A549 (cell line): Measurements from ENCODE around the gene ARHGEF4. TPM values are rescaled to one million over a fixed set of nuclear protein-coding genes. Genes with fewer than 3 reads are reported as not detected.

Experiments used
- ATAC-seq, 2 experiments: fragments of 200-7000 bp in 1 of 2; fragments of >200 bp in 1 of 2; cut with Nextera tagmentation in 1 of 2; cut with Tn5 transposase in 1 of 2; 3 replicates each; pipeline versions ENCODE4 v1.8.0 to v1.9.1; 2018 to 2020; ENCODE audit warnings: mild to moderate bottlenecking in 1 of 2, moderate library complexity in 1 of 2
- CTCF ChIA-PET: fragments of 300-600 bp; sonication (Branson Sonifier 250); formaldehyde crosslinking; extraction: SDS; loops from one replicate; lab custom pipeline; 2021; ENCODE audit warnings: antibody characterized with exemption, inconsistent platforms; lab: Yijun Ruan, JAX
- POLR2A ChIA-PET: fragments of 350-600 bp; formaldehyde crosslinking; extraction: SDS; loops from one replicate; lab custom pipeline; 2021; ENCODE audit warnings: antibody characterized with exemption, inconsistent platforms; lab: Yijun Ruan, JAX
- DNase-seq, 2 experiments: peaks; one replicate each; pipeline versions ENCODE4 v3.0.0 to v3.0.0-alpha.2; 2011 to 2016; ENCODE audit warnings: low read depth in 1 of 2, low spot score in 1 of 2
- FAIRE-seq: peaks from 2 replicates; lab custom pipeline; 2011; peaks lifted over from hg19 to GRCh38; lab: Jason Lieb, UNC
- H3K27ac ChIP-seq, 2 experiments: fragments of >200 bp; sonication (Bioruptor Twin); formaldehyde crosslinking; 3 replicates each; pipeline ENCODE4 v1.5.1; 2016 to 2017
- H3K4me1 ChIP-seq: fragments of >200 bp; sonication (Bioruptor Twin); formaldehyde crosslinking; 3 replicates; pipeline ENCODE4 v1.6.1; 2016
- H3K4me2 ChIP-seq: fragments of >200 bp; sonication (Bioruptor Twin); formaldehyde crosslinking; 3 replicates; pipeline ENCODE4 v1.6.1; 2016
- H3K4me3 ChIP-seq: fragments of >200 bp; sonication (Bioruptor Twin); formaldehyde crosslinking; 3 replicates; pipeline ENCODE4 v1.5.1; 2016
- H3K9me3 ChIP-seq: fragments of >200 bp; sonication (Bioruptor Twin); formaldehyde crosslinking; 3 replicates; pipeline ENCODE4 v1.6.1; 2016
- CBX2 ChIP-seq: fragments of 200-600 bp; sonication (generic); IDR thresholded peaks from 2 replicates; pipeline ENCODE4 v1.6.1; 2016; ENCODE audit warnings: low read depth, mild to moderate bottlenecking, borderline replicate concordance
- CBX8 ChIP-seq: fragments of 200-600 bp; sonication (generic); IDR thresholded peaks from 2 replicates; pipeline ENCODE4 v1.6.1; 2016
- CHD2 ChIP-seq: fragments of 150-350 bp; IDR thresholded peaks from 2 replicates; pipeline ENCODE4 v1.6.1; 2014; ENCODE audit warnings: low read length; ENCODE audit not compliant: partially characterized antibody
- CHD4 ChIP-seq: fragments of 200-600 bp; sonication (generic); IDR thresholded peaks from 2 replicates; pipeline ENCODE4 v1.6.1; 2016; ENCODE audit warnings: antibody characterized with exemption, mild to moderate bottlenecking, borderline replicate concordance
- EHF ChIP-seq: fragments of 250-450 bp; sonication (Bioruptor Pico); IDR thresholded peaks from 2 replicates; pipeline ENCODE4 v1.5.0; 2020; ENCODE audit warnings: mild to moderate bottlenecking
- EHMT2 ChIP-seq: fragments of 200-600 bp; sonication (generic); IDR thresholded peaks from 2 replicates; pipeline ENCODE4 v1.6.1; 2016; ENCODE audit warnings: antibody characterized with exemption, low read depth, mild to moderate bottlenecking, moderate library complexity
- HDAC2 ChIP-seq: fragments of 200-600 bp; sonication (generic); IDR thresholded peaks from 2 replicates; pipeline ENCODE4 v1.6.1; 2016
- HEYL ChIP-seq: fragments of 250-450 bp; sonication (Bioruptor Pico); IDR thresholded peaks from 2 replicates; pipeline ENCODE4 v1.8.0; 2021; ENCODE audit warnings: mild to moderate bottlenecking, moderate library complexity
- HOXA7 ChIP-seq: fragments of 250-450 bp; sonication (Bioruptor Pico); IDR thresholded peaks from 2 replicates; pipeline ENCODE4 v1.5.0; 2020; ENCODE audit warnings: mild to moderate bottlenecking, moderate library complexity
- HOXB5 ChIP-seq: fragments of 250-450 bp; sonication (Bioruptor Pico); IDR thresholded peaks from 2 replicates; pipeline ENCODE4 v1.5.0; 2020; ENCODE audit warnings: mild to moderate bottlenecking, moderate library complexity
- JUNB ChIP-seq: fragments of >200 bp; sonication (Bioruptor Twin); formaldehyde crosslinking; IDR thresholded peaks from 2 replicates; pipeline ENCODE4 v1.6.1; 2016
- KDM5A ChIP-seq: fragments of 200-600 bp; sonication (generic); IDR thresholded peaks from 2 replicates; pipeline ENCODE4 v1.6.1; 2016; ENCODE audit warnings: antibody characterized with exemption, mild to moderate bottlenecking
- MAFK ChIP-seq: fragments of 450-650 bp; IDR thresholded peaks from 2 replicates; pipeline ENCODE4 v1.6.1; 2014; ENCODE audit not compliant: partially characterized antibody
- MAZ ChIP-seq: fragments of 150-350 bp; IDR thresholded peaks from 2 replicates; pipeline ENCODE4 v1.6.1; 2014; ENCODE audit warnings: antibody characterized with exemption, low read depth, low read length, borderline replicate concordance
- MYC ChIP-seq: IDR thresholded peaks from 2 replicates; pipeline ENCODE4 v1.6.1; 2012; ENCODE audit warnings: mild to moderate bottlenecking, inconsistent platforms, low read length, improper control_type of control experiment, borderline replicate concordance
- NFE2L2 ChIP-seq: fragments of 150-350 bp; conservative IDR thresholded peaks from 2 replicates; pipeline ENCODE4 v1.6.1; 2014; ENCODE audit warnings: low read length
- NPAS2 ChIP-seq: fragments of 250-450 bp; sonication (Bioruptor Pico); IDR thresholded peaks from 2 replicates; pipeline ENCODE4 v1.8.0; 2022; ENCODE audit warnings: mild to moderate bottlenecking, moderate library complexity, borderline replicate concordance
- NR3C1 ChIP-seq: fragments of >200 bp; sonication (Bioruptor Twin); formaldehyde crosslinking; IDR thresholded peaks from 3 replicates; pipeline ENCODE4 v1.6.1; 2017
- PBX3 ChIP-seq: IDR thresholded peaks from 2 replicates; pipeline ENCODE4 v1.6.1; 2012
- PHF8 ChIP-seq: fragments of 200-600 bp; sonication (generic); IDR thresholded peaks from 2 replicates; pipeline ENCODE4 v1.6.1; 2016; ENCODE audit warnings: low read depth, mild to moderate bottlenecking, antibody characterized with exemption, moderate library complexity, borderline replicate concordance
- POLR2A ChIP-seq: IDR thresholded peaks from 2 replicates; pipeline ENCODE4 v1.6.1; 2012; ENCODE audit warnings: mild to moderate bottlenecking, low read length
- POLR2AphosphoS2 ChIP-seq: conservative IDR thresholded peaks from 2 replicates; pipeline ENCODE4 v1.6.1; 2012; ENCODE audit warnings: low read length, improper control_type of control experiment, inconsistent platforms
- RNF2 ChIP-seq: fragments of 200-600 bp; sonication (generic); IDR thresholded peaks from 2 replicates; pipeline ENCODE4 v1.6.1; 2016; ENCODE audit warnings: low read depth, mild to moderate bottlenecking, antibody characterized with exemption, moderate library complexity, borderline replicate concordance
- SREBF2 ChIP-seq: fragments of 450-650 bp; IDR thresholded peaks from 2 replicates; pipeline ENCODE4 v1.6.1; 2014; ENCODE audit warnings: mild to moderate bottlenecking, moderate library complexity
- TP53 ChIP-seq: fragments of 250-450 bp; sonication (Bioruptor Pico); IDR thresholded peaks from 2 replicates; pipeline ENCODE4 v1.5.0; 2021; ENCODE audit warnings: mild to moderate bottlenecking, moderate library complexity
- USF2 ChIP-seq: fragments of 450-650 bp; IDR thresholded peaks from 2 replicates; pipeline ENCODE4 v1.6.1; 2014; ENCODE audit warnings: antibody characterized with exemption
- ZFP36 ChIP-seq: fragments of 450-650 bp; IDR thresholded peaks from 2 replicates; pipeline ENCODE4 v1.6.1; 2014; ENCODE audit warnings: borderline replicate concordance; ENCODE audit not compliant: partially characterized antibody
- WGBS: methylation state at CpG from one replicate; pipeline ENCODE4 v1.1.6; 2017; ENCODE audit errors: missing lambda C conversion rate; 5-methylcytosine and 5-hydroxymethylcytosine counted together
- polyA plus RNA-seq, 4 experiments: library from polyadenylated mRNA; depleted of rRNA in 3 of 4; stranded (reverse); fragments of >200 nt; fragmentation: RNase III in 1 of 4; extraction: RNeasy Plus Mini Kit Qiagen cat#74134 plus additional on column Dnase treatment in 1 of 4; gene quantifications; 2 replicates in 3 of 4; 3 replicates in 1 of 4; pipeline ENCODE4 v1.2.3, GENCODE V29; 2011 to 2017
- TF ChIP-seq, protein P1 (sequence below): fragments of 250-450 bp; sonication (Bioruptor Pico); IDR thresholded peaks from 2 replicates; pipeline ENCODE4 v1.5.0; 2020; ENCODE audit warnings: low read depth, mild to moderate bottlenecking, moderate library complexity
- TF ChIP-seq, protein P2 (sequence below): IDR thresholded peaks from 2 replicates; pipeline ENCODE4 v1.6.1; 2012
- TF ChIP-seq, protein P3 (sequence below): fragments of >200 bp; sonication (Bioruptor Twin); formaldehyde crosslinking; IDR thresholded peaks from 2 replicates; pipeline ENCODE4 v1.6.1; 2016
- TF ChIP-seq, protein P4 (sequence below): fragments of 200-600 bp; sonication (generic); IDR thresholded peaks from 2 replicates; pipeline ENCODE4 v1.6.1; 2016; ENCODE audit warnings: antibody characterized with exemption, mild to moderate bottlenecking, moderate library complexity

The ARHGEF4 gene
- polyA plus RNA-seq, 2 of the 4 experiments (the other 2 are of a cell fraction): 1.00 to 2.1 TPM

DNA sequence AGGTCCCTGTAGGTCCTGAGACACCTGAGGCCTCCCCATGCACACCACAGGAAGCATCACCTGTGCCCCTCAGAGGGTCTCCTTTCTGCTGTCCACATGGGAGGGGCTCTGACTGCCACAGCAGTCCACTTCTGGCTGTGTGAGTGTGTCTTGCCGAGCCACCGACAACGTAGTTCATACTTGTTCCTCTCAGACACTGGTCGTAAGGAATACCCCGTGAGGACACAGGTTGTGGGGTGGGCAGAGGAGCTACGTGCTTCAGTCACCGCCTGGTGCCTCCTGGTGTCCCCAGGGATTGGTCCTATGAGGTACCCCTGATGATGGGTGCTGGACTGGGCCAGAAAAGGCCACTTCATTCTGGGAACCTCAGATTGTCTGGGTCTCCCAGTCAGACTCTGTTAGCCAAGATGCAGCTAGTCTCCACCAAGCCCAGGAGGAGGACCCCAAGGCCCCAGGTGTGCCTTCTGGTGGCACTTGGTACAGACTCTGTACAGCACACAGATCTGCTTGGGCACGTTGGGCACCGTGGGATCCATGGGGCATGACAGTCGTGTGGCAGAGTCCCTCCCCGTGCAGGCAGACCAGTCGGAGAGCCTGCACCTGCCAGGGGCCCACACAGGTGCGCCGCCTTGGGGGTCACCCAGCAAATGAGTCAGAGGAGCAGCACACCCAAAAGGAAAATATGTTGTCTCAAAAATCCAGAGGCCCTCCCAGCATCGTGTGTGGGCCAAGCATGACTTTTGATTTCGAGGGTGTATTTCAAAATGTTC is 2.5 kb downstream of the ARHGEF4 start:
- DNase-seq (no peak), FAIRE-seq (no peak), ATAC-seq (no peak)
- CTCF ChIA-PET: no interaction called here
- WGBS: 62% methylated on average over 11 of the region's 16 CpGs
- Histone ChIP-seq H3K4me2 (no peak overlapping the region), H3K9me3 (no peaks in the 10 kb centered on the region), H3K4me3 (no peak overlapping the region), H3K27ac (no peak overlapping the region), H3K4me1 (peaks cover 5% of the 10 kb centered on the region; the same call in 1 of the 3 replicates)
- POLR2A ChIA-PET: no interaction called here
- TF ChIP-seq NR3C1 (no peak), EHF (CRISPR knock-in tag) (no peak), POLR2A (no peak), RNF2 (no peak), MAFK (no peak), CHD2 (no peak), EHMT2 (no peak), MAZ (no peak), JUNB (no peak), NFE2L2 (no peak), NPAS2 (no peak), POLR2AphosphoS2 (no peak), HDAC2 (no peak), USF2 (no peak), MYC (no peak), HOXA7 (CRISPR knock-in tag) (no peak), PBX3 (no peak)
- TF ChIP-seq, protein P1, sequence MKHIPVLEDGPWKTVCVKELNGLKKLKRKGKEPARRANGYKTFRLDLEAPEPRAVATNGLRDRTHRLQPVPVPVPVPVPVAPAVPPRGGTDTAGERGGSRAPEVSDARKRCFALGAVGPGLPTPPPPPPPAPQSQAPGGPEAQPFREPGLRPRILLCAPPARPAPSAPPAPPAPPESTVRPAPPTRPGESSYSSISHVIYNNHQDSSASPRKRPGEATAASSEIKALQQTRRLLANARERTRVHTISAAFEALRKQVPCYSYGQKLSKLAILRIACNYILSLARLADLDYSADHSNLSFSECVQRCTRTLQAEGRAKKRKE: no peak
- TF ChIP-seq, protein P2, sequence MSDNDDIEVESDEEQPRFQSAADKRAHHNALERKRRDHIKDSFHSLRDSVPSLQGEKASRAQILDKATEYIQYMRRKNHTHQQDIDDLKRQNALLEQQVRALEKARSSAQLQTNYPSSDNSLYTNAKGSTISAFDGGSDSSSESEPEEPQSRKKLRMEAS: no peak

GRCh38 chr2:130840506-130840905 is 3.8 kb downstream of the ARHGEF4 start:
- DNase-seq: no peak
- no peak for TF ChIP-seq HDAC2
- no peak for TF ChIP-seq CHD4
- no peak for TF ChIP-seq CBX8
- no peak for TF ChIP-seq HOXA7 (CRISPR knock-in tag)
- no peak for TF ChIP-seq EHMT2
- TF ChIP-seq HOXB5 (CRISPR knock-in tag): no peak
- no peak for TF ChIP-seq JUNB
- TF ChIP-seq, protein P3, sequence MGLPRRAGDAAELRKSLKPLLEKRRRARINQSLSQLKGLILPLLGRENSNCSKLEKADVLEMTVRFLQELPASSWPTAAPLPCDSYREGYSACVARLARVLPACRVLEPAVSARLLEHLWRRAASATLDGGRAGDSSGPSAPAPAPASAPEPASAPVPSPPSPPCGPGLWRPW: no peak
- no peak for TF ChIP-seq PHF8
- TF ChIP-seq, protein P1: no peak
- TF ChIP-seq CBX2: no peak
- no peak for TF ChIP-seq KDM5A
- TF ChIP-seq TP53 (CRISPR knock-in tag): no peak
- no peak for TF ChIP-seq HEYL
- TF ChIP-seq, protein P4, sequence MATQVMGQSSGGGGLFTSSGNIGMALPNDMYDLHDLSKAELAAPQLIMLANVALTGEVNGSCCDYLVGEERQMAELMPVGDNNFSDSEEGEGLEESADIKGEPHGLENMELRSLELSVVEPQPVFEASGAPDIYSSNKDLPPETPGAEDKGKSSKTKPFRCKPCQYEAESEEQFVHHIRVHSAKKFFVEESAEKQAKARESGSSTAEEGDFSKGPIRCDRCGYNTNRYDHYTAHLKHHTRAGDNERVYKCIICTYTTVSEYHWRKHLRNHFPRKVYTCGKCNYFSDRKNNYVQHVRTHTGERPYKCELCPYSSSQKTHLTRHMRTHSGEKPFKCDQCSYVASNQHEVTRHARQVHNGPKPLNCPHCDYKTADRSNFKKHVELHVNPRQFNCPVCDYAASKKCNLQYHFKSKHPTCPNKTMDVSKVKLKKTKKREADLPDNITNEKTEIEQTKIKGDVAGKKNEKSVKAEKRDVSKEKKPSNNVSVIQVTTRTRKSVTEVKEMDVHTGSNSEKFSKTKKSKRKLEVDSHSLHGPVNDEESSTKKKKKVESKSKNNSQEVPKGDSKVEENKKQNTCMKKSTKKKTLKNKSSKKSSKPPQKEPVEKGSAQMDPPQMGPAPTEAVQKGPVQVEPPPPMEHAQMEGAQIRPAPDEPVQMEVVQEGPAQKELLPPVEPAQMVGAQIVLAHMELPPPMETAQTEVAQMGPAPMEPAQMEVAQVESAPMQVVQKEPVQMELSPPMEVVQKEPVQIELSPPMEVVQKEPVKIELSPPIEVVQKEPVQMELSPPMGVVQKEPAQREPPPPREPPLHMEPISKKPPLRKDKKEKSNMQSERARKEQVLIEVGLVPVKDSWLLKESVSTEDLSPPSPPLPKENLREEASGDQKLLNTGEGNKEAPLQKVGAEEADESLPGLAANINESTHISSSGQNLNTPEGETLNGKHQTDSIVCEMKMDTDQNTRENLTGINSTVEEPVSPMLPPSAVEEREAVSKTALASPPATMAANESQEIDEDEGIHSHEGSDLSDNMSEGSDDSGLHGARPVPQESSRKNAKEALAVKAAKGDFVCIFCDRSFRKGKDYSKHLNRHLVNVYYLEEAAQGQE: no peak
- no peak for TF ChIP-seq RNF2
- no peak for TF ChIP-seq ZFP36
- no peak for TF ChIP-seq SREBF2
- no peak overlapping the region for H3K4me2 ChIP-seq
- no peak overlapping the region for H3K4me3 ChIP-seq
- ChIA-PET POLR2A (interaction anchor here (0.6 kb wide), 1 partner anchor 24 kb away, joined by 4 read pairs; no protein-coding TSS in a partner anchor), CTCF (interaction anchor here (0.7 kb wide), 1 partner anchor 43 kb away, joined by 3 read pairs; no protein-coding TSS in a partner anchor)
- 67% methylated on average over 5 of the region's 8 CpGs for WGBS
- no peak for ATAC-seq
- no peak overlapping the region for H3K27ac ChIP-seq
- FAIRE-seq: no peak
- H3K9me3 ChIP-seq: no peaks in the 10 kb centered on the region
- H3K4me1 ChIP-seq: peaks cover 3% of the 10 kb centered on the region; the same call in 1 of the 3 replicates
